ENCODE measurements around the gene PKP1.
A peak's percentile ranks its signal among the peaks of the same experiment; 100 is the strongest.

DNA sequence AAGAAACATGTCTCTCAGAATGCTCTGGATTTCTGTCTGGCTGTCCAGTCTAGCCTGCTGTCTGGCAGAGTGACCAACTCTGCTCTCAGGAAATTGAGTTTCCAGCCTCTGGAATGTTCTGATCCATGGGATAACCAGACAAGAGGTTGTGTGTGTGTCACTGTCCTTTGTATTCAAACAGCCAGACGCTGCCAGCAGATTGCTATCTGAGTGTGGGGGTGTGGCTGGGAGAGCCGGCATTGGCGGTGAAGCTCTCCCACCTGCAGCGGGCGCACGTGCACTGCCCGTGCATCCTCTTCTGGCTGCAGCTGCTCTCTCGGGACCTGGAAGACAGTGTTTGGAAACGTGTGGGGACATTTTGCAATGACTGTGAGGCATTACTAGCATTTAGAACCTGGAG lies 26.1 kb downstream of the PKP1 start:
- TF ChIP-seq, protein P1, sequence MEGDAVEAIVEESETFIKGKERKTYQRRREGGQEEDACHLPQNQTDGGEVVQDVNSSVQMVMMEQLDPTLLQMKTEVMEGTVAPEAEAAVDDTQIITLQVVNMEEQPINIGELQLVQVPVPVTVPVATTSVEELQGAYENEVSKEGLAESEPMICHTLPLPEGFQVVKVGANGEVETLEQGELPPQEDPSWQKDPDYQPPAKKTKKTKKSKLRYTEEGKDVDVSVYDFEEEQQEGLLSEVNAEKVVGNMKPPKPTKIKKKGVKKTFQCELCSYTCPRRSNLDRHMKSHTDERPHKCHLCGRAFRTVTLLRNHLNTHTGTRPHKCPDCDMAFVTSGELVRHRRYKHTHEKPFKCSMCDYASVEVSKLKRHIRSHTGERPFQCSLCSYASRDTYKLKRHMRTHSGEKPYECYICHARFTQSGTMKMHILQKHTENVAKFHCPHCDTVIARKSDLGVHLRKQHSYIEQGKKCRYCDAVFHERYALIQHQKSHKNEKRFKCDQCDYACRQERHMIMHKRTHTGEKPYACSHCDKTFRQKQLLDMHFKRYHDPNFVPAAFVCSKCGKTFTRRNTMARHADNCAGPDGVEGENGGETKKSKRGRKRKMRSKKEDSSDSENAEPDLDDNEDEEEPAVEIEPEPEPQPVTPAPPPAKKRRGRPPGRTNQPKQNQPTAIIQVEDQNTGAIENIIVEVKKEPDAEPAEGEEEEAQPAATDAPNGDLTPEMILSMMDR (IDR thresholded peaks at IDR 0.05), result peak in 1 of 4 experiments; percentile 23
- TF ChIP-seq POLR2AphosphoS5 (IDR thresholded peaks at IDR 0.05) (peak; percentile 24), POLR2A (IDR thresholded peaks at IDR 0.05) (no peak)
